Measurements from ENCODE around the gene HECTD4.
"Not testable (repeated sequence)": the region's sequence is repeated elsewhere in the genome, so short reads cannot be mapped to it uniquely, and the experiment has no call there.

The HECTD4 gene

DNA sequence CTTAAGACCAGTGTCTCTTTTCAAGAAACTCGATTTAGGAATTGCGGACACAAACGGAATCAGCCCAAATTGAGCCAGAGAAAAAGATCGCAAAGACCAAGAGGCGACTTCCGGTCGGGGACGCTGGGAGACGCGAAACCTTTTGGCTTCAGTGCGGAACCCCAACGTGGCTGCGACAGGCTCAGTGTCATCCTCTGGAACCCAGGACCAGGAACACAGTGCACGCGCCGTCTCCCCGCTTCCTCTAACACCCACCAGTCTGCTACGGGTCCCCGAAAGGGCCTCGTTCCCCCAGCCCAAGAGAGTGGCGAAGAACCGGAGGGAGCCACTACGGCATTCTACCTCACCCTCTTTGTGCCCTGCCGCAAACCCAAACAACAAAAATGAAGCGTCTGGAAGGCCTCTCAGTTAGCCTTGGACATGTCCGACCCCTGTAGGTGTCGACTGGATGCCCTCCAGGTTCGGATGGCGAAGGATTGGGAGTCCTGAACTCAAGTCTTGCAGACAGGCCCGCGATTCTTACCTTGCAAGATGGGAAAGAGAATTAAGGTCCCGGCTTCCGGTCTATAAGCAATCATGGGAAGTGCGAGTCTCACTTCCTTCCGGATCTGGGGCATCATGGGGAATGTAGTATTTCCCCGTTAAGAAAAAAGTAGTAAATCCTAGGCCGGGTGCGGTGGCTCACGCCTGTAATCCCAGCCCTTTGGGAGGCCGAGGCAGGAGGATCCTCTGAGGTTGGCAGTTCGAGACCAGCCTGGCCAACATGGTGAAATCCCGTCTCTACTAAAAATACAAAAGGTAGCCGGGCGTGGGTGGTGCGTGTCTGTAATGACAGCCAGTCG lies 27.1 kb upstream of the HECTD4 start, which contains the start of gene RPL6:
TSS of gene RPL6 (minus strand) at position 542 of the 842 bp plus-strand sequence. CDS start 949 bp downstream, outside the sequence.
- peak within 1 kb of the TSS; percentile 87 to 99 (median 91) for H3K9ac ChIP-seq
- H3K36me3 ChIP-seq: peaks cover 40 to 45% (median 44%) of the 10 kb centered on the region in 11 experiments
- peak within 1 kb of the TSS; percentile 68 to 87 (median 76) for H3K4me3 ChIP-seq
- no peak for TF ChIP-seq Cebpa-rat (IDR thresholded peaks at IDR 0.05)
- H4K20me1 ChIP-seq: peaks cover 39 to 45% (median 42%) of the 10 kb centered on the region in 11 experiments
- peaks cover 21 to 31% (median 26%) of the 10 kb centered on the region in 10 experiments for H3K4me1 ChIP-seq
- no peaks in the 10 kb centered on the region for H3K27me3 ChIP-seq
- H3K27ac ChIP-seq: peak within 1 kb of the TSS; percentile 84 to 100 (median 94)
- no peaks in the 10 kb centered on the region for H3K9me3 ChIP-seq (replicated peaks in 1 of 11)
- H3K4me2 ChIP-seq: peak within 1 kb of the TSS; percentile 77 to 96 (median 93)

DNA sequence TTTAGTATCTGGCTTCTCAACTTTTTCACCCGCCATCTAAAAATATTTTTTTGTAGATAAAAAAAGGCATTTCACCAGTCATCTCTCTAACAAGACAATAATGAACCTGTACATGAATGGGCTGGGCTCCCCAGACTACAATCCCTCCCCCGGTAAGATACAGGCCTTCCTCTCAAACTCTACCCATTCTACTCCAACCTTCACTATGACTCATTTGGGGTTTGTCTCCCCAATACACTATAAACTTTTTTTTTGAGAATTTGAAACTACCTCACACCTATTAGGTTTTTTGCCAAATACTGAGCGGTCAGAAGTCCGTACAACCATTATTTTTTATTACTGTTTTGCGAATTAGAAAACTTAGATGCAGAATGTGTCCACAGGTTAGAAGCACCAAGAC lies 26.4 kb upstream of the HECTD4 start:
- Histone ChIP-seq H3K36me3 (peaks cover 46 to 52% (median 51%) of the 10 kb centered on the region in 11 experiments), H3K27ac (peak overlapping the region; percentile 84 to 100 (median 94)), H3K4me2 (peak overlapping the region; percentile 77 to 96 (median 93)), H4K20me1 (peaks cover 45 to 52% (median 48%) of the 10 kb centered on the region in 11 experiments), H3K9ac (peak overlapping the region; percentile 87 to 99 (median 91)), H3K4me1 (peaks cover 21 to 31% (median 26%) of the 10 kb centered on the region in 10 experiments), H3K4me3 (peak overlapping the region; percentile 68 to 87 (median 76)), H3K27me3 (no peaks in the 10 kb centered on the region), H3K9me3 (replicated peaks in 1 of 11) (no peaks in the 10 kb centered on the region)
- no peak for TF ChIP-seq Cebpa-rat (IDR thresholded peaks at IDR 0.05)

DNA sequence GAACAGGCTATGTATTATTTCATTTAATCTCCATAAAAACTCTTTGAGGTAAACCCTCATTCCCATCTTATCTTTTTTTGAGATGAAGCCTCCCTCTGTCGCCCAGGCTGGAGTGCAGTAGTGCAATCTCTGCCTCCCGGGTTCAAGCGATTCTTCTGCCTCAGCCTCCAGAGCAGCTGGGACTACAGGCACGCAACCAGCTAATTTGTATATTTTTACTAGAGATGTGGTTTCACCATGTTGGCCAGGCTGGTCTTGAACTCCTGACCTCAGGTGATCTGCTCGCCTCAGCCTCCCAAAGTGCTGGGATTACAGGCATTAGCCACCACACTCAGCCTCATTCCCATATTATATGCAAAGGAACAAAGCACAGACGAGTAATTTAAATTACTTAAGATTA lies 25.5 kb upstream of the HECTD4 start:
- Histone ChIP-seq H4K20me1 (peaks cover 45 to 56% (median 50%) of the 10 kb centered on the region in 11 experiments), H3K4me1 (peaks cover 21 to 31% (median 26%) of the 10 kb centered on the region in 10 experiments), H3K9ac (peak overlapping the region; percentile 87 to 99 (median 91); a peak in 21 of 22 replicates), H3K4me3 (peak overlapping the region; percentile 68 to 87 (median 76)), H3K4me2 (peak overlapping the region; percentile 77 to 96 (median 93)), H3K27ac (peak overlapping the region in 6 of 11 experiments; percentile 4 to 100 (median 95); a peak in 5 of 22 replicates), H3K36me3 (peaks cover 48 to 55% (median 53%) of the 10 kb centered on the region in 11 experiments)
- H3K27me3 ChIP-seq; H3K9me3 ChIP-seq (replicated peaks in 1 of 11): not testable (repeated sequence)

DNA sequence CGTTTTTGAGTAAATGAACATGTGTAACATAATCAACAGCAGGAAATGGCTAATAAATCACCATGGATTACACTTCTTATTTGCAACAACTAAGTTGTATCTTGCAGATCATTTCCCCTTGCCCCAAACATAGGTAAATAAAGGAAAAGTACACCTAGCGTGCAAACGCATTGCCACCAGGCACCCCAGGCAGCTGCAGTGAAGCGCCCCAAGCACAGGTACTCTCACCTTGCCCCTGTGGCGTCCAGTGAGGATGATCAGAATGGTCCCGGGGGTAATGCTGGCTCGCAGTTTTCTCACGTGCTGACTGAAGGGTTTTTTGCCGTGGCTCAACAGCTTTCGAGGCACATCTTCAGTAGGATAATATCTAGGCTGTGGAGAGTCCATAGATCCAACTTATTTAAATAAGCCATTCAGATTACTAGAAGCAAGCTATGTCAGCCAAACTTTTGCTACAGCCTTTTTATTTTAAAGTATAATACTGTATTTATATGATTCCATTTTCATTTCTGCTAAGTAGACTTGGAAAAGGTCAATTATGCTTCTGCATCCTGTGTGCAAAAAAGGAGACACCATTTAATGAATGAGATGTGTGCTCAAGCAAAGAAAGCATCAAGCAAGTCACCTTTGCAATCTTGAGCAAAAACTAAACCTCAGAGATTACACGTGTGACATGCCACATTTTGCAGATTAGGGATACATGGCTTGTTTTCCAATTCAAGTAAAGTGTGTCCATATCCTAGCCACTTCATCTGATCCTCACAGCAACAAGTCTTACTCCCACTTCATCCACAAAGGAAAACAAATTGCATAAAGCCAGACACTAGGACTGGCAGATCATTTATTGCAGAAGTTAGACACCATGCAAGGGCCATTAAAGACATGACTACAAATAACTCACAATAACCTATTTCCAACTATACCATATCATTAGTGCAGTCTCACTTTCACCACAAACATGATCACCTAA lies 24.6 kb upstream of the HECTD4 start:
- TF ChIP-seq Cebpa-rat (IDR thresholded peaks at IDR 0.05): no peak
- no peaks in the 10 kb centered on the region for H3K27me3 ChIP-seq
- H3K9ac ChIP-seq: peak overlapping the region; percentile 87 to 99 (median 91); a peak in 21 of 22 replicates
- peaks cover 21 to 31% (median 26%) of the 10 kb centered on the region in 10 experiments for H3K4me1 ChIP-seq
- peaks cover 48 to 55% (median 53%) of the 10 kb centered on the region in 11 experiments for H3K36me3 ChIP-seq
- H3K4me3 ChIP-seq: peak overlapping the region; percentile 68 to 87 (median 76); a peak in 19 of 20 replicates
- H3K27ac ChIP-seq: 0 out of 22 replicates have a peak overlapping the region, but pooled peaks of 1 of the 11 experiments have one; percentile 4
- H3K9me3 ChIP-seq (replicated peaks in 1 of 11): no peaks in the 10 kb centered on the region
- H4K20me1 ChIP-seq: peaks cover 45 to 57% (median 50%) of the 10 kb centered on the region in 11 experiments
- H3K4me2 ChIP-seq: peak overlapping the region; percentile 77 to 96 (median 93)

DNA sequence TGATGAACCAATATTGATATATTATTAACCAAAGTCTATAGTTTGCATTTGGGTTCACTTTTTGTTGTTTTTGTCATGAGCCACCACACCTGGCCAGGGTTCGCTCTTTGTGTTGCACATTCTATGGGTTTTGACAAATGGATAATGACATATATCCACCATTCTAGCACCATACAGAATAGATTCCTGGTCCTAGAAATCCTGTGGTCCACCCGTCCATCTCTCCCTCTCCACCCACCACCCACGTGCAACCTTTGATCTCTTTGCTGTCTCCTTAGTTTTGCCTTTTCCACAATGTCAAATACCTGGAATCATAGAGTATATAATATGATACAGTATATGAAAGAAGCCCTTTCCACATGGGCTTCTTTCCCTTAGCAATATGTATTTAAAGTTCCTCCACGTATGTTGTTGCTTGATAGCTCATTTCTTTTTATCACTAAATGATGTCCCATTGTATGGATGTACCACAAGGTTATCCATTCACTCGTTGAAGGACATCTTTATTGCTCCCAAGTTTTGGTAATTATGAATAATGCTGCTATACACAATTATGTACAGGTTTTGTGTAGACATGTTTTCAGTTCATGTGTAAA lies 19.8 kb upstream of the HECTD4 start:
- H3K27ac ChIP-seq: no peak overlapping the region
- H3K4me1 ChIP-seq: peaks cover 7 to 16% (median 11%) of the 10 kb centered on the region in 10 experiments
- no peak overlapping the region for H3K9ac ChIP-seq
- peaks cover 31 to 41% (median 35%) of the 10 kb centered on the region in 11 experiments for H4K20me1 ChIP-seq
- no peaks in the 10 kb centered on the region for H3K27me3 ChIP-seq
- no peak for TF ChIP-seq Cebpa-rat (IDR thresholded peaks at IDR 0.05)
- no peak overlapping the region for H3K4me2 ChIP-seq
- peaks cover 34 to 38% (median 36%) of the 10 kb centered on the region in 11 experiments for H3K36me3 ChIP-seq
- H3K9me3 ChIP-seq (replicated peaks in 1 of 11): peaks cover 0 to 3% (median 0%) of the 10 kb centered on the region in 11 experiments; a peak in 1 of 22 replicates
- H3K4me3 ChIP-seq: no peak overlapping the region

DNA sequence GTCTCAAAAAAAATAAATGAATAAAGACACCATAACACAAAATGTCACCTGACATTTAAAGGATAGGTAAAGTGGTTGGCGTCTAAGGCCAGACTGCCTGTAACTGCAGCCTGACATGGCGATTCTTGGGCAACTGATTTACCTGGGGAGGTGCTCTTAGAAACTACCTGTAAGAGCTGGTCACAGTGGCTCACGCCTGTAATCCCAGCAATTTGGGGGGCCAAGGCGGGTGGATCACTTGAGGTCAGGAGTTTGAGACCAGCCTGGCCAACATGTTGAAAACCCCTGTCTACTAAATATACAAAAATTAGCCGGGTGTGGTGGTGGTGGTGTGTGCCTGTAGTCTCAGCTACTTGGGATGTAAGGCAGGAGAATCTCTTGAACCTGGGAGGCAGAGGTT lies 18.8 kb upstream of the HECTD4 start:
- H3K4me2 ChIP-seq: no peak overlapping the region
- peaks cover 21 to 31% (median 26%) of the 10 kb centered on the region in 11 experiments; a peak in 21 of 22 replicates for H4K20me1 ChIP-seq
- no peaks in the 10 kb centered on the region for H3K27me3 ChIP-seq
- H3K27ac ChIP-seq: no peak overlapping the region
- peaks cover 24 to 28% (median 26%) of the 10 kb centered on the region in 11 experiments for H3K36me3 ChIP-seq
- no peak for TF ChIP-seq Cebpa-rat (IDR thresholded peaks at IDR 0.05)
- no peak overlapping the region for H3K9ac ChIP-seq
- H3K4me3 ChIP-seq: no peak overlapping the region
- H3K9me3 ChIP-seq (replicated peaks in 1 of 11): peaks cover 3 to 8% (median 4%) of the 10 kb centered on the region in 11 experiments
- H3K4me1 ChIP-seq: peaks cover 0 to 7% (median 2%) of the 10 kb centered on the region in 10 experiments; a peak in 11 of 20 replicates

DNA sequence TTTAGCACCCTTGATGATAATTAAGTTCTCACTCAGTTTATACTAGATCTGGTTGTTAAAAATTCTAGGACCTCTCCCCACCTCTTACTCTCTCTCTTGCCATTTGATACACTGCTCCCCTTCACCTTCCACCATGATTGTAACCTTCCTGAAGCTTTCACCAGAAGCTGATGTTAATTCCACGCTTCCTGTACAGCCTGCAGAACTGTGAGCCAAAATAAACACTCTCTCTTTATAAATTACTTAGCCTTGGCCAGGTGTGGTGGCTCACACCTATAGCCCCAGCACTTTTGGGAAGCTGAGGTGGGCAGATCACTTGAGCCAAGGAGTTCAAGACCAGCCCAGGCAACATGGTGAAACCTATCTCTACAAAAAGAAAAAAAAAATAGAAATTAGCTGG lies 11.1 kb upstream of the HECTD4 start:
- no peak for TF ChIP-seq Cebpa-rat (IDR thresholded peaks at IDR 0.05)
- H3K4me3 ChIP-seq: no peak overlapping the region

DNA sequence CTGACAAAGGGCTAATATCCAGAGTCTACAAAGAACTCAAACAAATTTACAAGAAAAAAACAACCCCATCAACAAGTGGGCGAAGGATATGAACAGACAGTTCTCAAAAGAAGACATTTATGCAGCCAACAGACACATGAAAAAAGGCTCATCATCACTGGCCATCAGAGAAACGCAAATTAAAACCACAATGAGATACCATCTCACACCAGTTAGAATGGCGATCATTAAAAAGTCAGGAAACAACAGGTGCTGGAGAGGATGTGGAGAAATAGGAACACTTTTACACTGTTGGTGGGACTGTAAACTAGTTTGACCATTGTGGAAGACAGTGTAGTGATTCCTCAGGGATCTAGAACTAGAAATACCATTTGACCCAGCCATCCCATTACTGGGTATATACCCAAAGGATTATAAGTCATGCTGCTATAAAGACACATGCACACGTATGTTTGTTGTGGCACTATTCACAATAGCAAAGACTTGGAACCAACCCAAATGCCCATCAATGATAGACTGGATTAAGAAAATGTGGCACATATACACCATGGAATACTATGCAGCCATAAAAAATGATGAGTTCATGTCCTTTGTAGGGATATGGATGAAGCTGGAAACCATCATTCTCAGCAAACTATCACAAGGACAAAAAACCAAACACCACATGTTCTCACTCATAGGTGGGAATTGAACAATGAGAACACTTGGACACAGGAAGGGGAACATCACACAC lies 7.9 kb upstream of the HECTD4 start:
- H3K9ac ChIP-seq, H3K4me3 ChIP-seq, H3K36me3 ChIP-seq, H4K20me1 ChIP-seq, H3K27ac ChIP-seq, H3K4me2 ChIP-seq, H3K27me3 ChIP-seq: not testable (repeated sequence)
- H3K4me1 ChIP-seq: peaks cover 11 to 23% (median 18%) of the 10 kb centered on the region in 10 experiments
- peaks cover 9 to 13% (median 12%) of the 10 kb centered on the region in 11 experiments for H3K9me3 ChIP-seq (replicated peaks in 1 of 11)

More for the DNA sequence above, 11.1 kb upstream of the HECTD4 start:
- no peak overlapping the region for H3K27ac ChIP-seq
- no peaks in the 10 kb centered on the region for H4K20me1 ChIP-seq
- no peaks in the 10 kb centered on the region for H3K36me3 ChIP-seq
- H3K9ac ChIP-seq: no peak overlapping the region
- H3K4me2 ChIP-seq: no peak overlapping the region
- no peaks in the 10 kb centered on the region for H3K27me3 ChIP-seq
- peaks cover 0 to 3% (median 0%) of the 10 kb centered on the region in 10 experiments; a peak in 1 of 20 replicates for H3K4me1 ChIP-seq
- peaks cover 24 to 30% (median 26%) of the 10 kb centered on the region in 11 experiments for H3K9me3 ChIP-seq (replicated peaks in 1 of 11)

Data from BLaER1 treated with 17β-estradiol and CSF1 and Interleukin-3, amounts not matched to agents 10 nM and 100 nM (cell line).